GM19238 (cell line): Measurements from ENCODE around the gene DSG1.
"Not testable (repeated sequence)": the region's sequence is repeated elsewhere in the genome, so short reads cannot be mapped to it uniquely, and the experiment has no call there.

Source experiments
- DNase-seq: peaks from one replicate; pipeline ENCODE4 v3.0.0; 2011; ENCODE audit warnings: low spot score; ENCODE audit not compliant: insufficient read length

DSG1 gene

GRCh38 chr18:31317860-31318259 is at the start of gene DSG1:
Gene DSG1, plus strand, starts transcription at chr18:31318160. Its CDS starts 141 bp downstream, at chr18:31318301.
- DNase-seq, result no peak

- no peak for DNase-seq
These were observed 49.0 kb upstream of the DSG1 start for GRCh38 chr18:31268985-31269406.

GRCh38 chr18:31269566-31269965 is 48.4 kb upstream of the DSG1 start:
- no peak for DNase-seq

DNA sequence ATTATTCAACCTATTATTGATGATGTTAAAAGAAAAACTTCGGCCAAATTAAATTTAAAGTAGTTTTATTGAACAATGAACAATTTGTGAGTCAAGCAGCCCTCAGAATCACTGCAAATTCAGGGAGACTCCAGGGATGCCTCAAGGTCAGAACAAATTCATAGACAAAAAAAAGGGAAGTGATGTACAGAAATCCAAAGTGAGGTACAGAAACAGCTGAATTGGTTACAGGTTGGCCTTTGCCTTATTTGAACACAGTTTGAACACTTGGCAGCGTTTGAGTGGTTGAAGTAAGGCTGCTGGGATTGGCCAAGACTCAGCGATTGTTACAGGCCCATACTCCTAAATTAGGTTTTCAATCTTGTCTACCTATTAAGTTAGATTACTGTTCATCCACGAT is 47.4 kb upstream of the DSG1 start:
- DNase-seq, result no peak

DNA sequence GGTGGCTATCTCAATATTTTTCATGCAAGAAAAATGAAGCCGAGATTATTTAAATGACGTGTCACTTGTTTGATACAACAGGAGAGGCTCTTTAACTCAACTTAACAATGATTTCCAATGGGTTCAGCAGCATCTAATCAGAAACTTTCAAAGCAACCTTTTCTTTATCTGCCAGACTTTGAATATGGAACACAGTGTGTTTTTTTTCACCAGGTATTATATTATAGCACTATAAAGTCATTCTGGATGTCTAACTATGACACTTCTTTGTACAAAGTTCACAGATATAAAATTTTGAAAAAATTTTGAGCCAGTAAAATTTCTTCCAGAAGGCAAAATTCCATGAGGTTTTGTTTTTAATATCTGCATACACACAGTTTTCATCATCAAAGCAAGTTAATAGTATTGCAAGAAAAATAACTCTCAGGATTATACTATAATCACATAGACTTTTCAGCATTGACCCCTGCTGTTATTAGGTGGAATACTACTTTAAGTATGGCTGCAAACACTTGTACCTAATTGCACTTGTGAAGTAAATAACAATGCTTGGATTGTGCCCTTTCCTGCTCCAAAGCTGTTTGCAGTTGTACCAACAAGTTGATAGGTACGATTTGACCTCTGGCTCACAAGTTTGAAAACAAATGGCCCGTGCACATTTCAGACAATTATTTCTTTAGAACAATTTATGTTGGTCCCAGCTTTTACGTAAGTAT is 44.0 kb upstream of the DSG1 start:
- DNase-seq, result no peak

DNA sequence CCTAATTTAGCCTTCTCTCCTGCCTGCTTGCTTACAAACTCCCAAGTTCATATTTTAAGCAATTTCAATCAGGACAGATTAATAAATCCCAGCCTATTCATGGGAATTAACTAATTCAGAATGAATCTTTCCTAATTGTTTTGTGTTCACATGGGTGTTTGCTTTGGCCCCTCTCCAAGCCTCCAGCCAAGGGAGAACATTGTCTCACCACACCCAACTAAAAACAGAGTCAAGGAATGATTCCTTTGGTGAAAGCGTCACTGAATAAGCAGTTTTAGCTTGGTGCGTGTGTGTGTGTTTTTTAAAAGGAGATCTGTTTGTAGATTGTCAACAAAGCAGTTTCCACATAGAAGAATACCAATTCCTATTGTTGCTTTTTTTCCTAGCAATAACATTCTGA is 43.0 kb upstream of the DSG1 start:
- DNase-seq, result no peak

DNA sequence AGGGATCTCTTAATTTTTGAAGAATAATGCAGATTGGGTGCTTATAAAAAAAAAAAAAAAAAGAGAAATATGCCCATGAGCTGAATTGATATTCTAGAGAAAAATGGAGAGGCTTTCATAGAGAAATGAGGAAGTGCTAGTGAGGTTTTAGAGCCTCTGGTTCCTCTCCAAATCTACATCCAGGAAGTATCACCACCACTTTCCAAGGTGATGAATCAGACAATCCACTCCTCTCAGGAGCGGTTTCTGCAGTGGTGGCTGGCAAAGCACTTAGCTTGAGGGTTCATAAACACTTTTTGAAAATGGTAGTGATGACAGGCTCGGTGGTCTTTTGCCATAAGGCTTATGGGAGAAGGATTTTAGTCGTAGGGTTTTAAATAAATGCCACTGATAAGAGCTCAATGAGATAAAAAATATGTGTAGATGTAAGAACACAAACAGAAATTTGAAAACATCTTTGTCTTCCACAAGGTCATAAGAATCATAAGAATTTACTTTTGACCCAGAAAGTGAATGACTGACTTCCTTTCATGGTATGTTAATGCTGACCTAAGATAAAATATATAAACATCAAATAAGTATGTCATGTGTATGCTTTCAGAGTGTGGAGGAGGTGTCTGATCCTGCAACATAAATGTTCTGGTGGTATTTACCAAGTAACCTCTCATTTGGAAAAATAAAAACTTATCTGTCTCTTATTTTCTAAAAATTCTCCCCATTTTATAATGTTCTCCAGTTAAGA is 42.1 kb upstream of the DSG1 start:
- no peak for DNase-seq

GRCh38 chr18:31278609-31279071 is 39.3 kb upstream of the DSG1 start:
- DNase-seq, result no peak

DNA sequence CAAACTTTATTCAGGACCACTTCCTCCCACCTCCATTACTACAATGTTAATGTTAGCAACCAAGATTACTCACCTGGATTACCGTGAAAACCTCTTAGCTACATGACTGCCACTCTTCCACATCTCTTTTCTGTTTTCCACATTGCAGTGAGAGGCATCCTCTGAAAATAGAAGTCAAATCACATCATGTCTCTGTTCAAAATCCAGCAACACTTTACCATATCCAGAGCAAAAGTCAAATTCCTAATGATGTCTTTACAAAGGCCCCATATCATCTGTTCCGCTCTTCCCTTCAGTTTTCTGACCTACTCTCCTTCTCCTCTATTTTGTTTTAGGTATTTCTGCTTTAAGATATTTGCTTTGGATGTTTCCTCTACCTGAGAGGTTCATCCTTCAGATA is 37.5 kb upstream of the DSG1 start:
- DNase-seq, result no peak

GRCh38 chr18:31281437-31281836 is 36.5 kb upstream of the DSG1 start:
- DNase-seq, result no peak

DNA sequence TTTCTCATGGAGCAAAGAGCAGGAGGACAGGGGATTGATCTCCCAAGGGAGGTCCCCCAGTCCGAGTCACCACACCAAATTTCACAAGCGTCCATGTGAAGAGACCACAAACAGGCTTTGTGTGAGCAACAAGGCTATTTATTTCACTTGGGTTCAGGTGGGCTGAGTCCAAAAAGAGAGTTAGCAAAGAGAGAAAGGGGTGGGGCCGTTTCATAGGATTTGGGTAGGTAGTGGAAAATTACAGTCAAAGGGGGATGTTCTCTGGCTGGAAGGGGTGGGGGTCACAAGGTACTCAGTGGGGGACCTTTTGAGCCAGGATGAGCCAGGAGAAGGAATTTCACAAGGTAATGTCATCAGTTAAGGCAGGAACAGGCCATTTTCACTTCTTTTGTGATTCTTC is 28.5 kb upstream of the DSG1 start:
- DNase-seq, result not testable (repeated sequence)

DNA sequence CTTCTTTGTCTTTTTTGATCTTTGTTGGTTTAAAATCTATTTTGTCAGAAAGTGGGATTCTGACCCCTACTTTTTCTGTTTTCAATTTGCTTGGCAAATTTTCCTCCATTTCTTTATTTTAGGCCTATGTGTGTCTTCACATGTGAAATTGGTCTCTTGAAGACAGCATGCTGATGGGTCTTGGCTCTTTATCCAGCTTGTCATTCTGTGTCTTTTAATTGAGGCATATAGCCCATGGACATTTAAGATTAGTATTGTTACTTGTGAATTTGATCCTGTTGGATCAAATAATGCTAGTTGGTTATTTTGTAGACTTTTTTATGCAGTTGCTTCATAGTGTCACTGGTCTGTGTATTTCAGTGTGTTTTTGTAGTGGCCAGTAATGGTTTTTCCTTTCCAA is 26.3 kb upstream of the DSG1 start:
- DNase-seq, result no peak

- no peak for DNase-seq
These were observed 23.7 kb upstream of the DSG1 start for GRCh38 chr18:31294199-31294747.

DNA sequence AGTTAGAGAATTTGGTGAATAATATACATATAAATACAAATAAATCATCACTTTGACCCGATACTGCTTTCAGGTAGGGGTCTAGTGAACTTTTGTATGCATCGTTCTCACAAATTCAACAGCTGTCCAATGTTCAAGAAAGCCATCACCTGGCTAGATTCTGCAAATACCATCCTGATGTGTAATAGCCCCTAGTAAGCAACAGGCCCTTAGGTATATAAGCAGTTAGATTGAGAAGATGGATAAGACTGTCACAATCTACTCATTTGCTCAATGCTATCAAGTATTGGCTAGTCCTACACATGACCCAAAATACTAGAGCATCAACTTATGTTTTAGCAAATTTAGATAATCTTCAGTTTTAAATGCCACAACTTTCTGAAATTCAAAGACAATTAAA is 20.7 kb upstream of the DSG1 start:
- no peak for DNase-seq

DNA sequence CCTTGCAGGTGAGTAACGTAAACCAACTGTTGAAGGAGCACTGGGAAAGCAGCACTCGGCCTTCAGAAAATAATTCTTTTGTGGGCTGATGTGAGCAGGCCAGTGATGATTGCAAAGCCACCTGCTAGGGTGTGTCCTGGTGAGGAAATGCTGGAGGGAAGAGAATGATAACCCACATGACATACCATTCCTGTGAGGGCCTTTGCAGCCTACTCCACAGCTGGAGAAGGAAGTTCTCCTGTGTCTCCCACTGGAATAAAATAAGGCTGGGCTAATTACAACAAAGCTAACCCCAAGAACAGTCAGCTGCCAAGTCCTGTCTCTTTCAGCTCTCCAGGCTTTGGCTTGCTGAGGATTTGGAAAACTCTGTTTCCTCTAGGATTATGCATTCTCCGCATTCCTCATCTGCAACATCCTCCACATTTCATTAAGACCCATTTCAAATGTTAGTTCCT is 16.7 kb upstream of the DSG1 start:
- no peak for DNase-seq

DNA sequence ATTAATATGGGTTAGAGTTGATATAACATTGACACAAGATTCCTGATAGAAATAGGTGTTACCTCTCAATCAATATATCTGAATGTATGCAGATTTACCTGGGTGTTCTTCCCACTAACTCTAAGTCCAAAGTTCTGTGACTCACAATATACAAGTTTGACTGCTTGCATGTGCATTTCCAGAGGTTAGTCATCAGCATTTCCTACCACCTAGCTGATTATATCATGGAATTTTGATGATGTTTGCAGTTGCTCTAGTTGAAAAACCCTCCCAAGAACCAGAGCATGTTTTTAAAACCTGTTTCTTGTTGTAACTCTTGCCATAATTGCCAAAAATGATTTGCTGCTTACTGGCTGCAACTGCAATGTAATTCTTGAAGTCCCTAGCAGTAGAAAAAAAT is 15.0 kb upstream of the DSG1 start:
- DNase-seq, result no peak

GRCh38 chr18:31303771-31304170 is 14.2 kb upstream of the DSG1 start:
- DNase-seq, result no peak

DNA sequence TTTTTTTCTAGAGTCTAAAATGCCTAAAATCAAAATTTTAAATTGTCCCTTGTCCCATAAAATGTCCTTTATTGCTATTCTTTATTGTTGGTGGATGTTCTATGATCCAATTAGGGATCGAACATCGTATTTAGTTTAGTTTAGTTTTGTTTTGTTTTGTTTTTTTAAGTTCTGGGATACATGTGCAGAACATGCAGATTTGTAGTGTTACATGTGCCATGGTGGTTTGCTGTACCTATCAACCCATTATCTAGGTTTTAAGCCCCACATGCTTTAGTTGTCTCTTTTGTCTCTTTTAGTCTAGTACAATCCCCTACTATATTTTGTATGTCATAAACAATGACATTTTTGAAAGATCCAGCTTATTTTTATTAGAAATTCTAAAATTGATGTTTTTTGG is 8.8 kb upstream of the DSG1 start:
- DNase-seq, result no peak

DNA sequence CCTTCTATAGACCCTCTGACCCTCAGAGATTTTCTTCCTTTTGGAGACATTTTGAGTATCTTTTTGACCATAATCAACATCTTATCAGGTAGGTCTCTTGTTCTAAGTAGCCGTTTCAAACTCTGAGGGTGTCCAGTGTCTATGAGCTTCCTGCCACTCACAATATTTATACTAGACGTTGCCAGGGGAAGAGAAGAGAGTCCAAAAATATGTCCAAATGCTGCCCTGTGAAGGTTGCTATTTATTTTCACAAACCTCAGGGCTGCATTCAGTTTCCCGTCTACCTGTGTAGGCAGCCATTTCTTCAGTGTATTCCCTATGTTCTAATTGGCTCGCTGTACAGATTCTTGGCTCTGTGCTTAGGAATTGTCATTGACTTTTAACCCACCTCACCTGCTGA is 986 bp upstream of the DSG1 start:
- no peak for DNase-seq

DNA sequence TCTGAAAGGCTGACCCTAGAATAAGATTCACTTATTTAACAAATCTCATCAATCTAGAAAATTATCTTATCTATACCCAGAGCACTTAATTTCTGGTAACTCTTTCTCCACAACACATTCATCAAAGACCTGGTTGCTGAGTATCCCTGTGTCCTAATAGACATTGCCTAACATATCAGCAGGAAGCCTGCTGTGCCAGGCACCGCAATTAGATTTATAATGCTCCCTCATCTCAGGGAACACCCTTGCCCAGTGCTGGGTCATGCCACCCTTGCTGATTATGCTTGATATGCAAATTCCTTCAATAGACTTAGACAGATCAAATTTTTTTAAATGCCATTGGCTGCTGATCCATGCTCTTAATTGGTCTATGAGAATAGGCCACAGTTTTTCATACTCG is 3.8 kb downstream of the DSG1 start:
- DNase-seq, result no peak

GRCh38 chr18:31325051-31325450 is 7.1 kb downstream of the DSG1 start:
- no peak for DNase-seq

GRCh38 chr18:31329787-31330438 is 12.0 kb downstream of the DSG1 start:
- DNase-seq, result no peak
